GM19043 (cell line): ENCODE results near the gene UPP2.

ENCODE experiments used
- ATAC-seq: cut with Tn5 transposase; IDR thresholded peaks from one replicate; pipeline ENCODE4 v1.9.1; 2021; ENCODE audit warnings: low read depth; ENCODE audit not compliant: unreplicated experiment

UPP2 gene

DNA sequence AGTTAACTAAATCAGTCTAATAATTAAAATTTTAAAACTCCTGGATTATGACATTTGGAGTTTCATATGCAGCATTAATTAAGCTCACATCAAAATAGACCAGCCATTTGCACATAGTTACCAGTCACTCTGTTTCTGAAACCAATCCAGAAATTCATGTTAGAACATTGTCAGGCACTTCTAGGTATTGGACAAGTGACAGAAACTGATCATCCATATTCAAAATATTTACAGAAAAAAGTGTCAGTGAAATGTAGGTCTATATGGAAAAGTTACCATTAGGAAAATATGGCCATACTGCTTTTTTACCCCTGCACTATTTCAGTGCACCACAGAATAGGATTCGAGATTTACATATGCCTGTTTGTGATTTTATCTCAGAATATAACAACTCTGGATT is 33.4 kb downstream of the UPP2 start:
- no peak for ATAC-seq

DNA sequence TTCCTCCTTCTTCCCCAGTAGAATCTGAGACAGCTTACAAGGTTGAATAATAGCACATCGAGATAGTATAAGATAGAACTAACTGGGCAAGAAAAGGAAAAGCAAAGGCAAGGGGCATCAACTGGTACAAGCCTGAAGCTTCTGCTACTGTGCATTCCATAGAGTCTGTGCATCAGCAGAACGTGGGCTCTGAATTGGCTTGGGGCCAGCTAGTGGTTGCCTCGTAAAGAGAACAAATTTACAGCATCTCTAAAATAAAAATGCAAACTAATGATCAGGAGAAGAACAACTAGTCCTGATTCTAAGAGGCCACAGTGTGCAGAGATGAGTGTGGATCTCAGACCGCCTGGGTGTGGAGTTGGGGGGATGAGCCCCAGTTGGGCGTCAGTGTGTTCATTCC is 36.6 kb downstream of the UPP2 start:
- no peak for ATAC-seq

DNA sequence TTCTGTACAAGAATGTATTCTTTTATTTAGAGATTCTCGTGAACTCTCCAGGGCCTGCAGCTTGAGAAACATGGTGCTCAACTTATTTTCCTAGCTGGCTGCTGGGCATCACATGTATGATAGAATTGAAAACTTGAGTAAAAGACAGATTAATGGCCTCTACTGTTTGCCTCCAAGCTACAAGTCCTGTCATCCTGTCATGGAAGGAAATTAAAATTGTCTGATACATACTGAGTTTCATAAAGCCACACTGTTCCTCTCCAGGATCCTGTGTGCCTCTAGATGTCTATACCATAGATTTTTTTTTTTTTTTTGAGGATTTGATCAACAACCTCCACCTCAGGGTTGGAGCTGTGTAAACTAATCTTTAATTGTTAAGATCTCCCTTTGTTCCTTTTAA is 38.5 kb downstream of the UPP2 start:
- no peak for ATAC-seq

DNA sequence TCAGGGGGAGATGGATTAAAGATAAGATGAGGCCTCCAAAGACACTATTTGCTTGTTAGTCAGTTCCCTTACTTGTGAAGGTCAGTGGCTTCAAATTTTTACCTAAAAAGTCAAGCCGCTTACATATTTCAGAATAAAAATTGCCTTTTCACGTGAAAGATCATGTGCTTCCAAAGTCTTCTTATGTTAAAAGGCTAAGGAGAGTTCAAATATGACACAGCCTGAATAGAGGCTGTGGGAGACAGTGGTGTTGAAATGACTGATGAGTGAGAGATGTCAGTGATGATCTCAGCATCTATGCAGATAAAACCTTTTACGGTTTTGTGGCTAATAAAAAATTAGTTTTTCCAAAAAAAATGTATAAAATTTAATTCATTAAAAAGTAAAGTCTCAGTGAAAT is 40.5 kb downstream of the UPP2 start:
- ATAC-seq, result no peak

DNA sequence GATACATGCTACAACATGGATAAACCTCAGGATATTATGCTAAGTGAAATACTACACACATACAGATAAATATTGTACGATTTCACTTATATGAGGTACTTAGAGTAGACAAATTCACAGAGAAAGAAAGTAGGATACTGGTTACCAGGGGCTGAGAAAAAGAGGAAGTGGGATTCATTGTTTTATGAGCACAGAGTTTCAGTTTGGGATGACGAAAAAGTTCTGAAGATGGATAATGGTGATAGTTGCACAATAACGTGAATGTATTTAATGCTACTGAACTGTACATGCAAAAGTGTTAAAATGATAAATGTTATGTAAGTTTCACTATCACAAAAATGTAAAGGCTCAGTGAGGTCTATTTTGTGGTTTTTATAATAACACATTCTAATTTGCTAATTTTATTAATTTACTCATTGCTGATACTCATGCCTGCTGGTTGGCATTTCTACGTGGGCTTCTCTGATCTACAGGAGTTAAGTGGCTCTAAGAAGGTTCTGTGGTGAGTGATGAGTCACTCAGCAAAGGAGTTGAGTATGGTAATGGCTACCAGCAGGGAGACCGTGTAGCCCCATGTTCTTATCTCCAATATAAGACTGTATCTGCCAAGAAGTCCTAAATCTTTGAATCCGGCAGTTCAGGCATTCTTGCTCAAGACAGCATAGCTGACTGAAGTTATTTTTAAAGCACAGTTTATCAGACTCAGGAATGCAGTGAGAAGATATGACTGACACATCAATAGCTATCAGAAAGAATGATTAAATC is 41.1 kb downstream of the UPP2 start:
- ATAC-seq, result no peak

DNA sequence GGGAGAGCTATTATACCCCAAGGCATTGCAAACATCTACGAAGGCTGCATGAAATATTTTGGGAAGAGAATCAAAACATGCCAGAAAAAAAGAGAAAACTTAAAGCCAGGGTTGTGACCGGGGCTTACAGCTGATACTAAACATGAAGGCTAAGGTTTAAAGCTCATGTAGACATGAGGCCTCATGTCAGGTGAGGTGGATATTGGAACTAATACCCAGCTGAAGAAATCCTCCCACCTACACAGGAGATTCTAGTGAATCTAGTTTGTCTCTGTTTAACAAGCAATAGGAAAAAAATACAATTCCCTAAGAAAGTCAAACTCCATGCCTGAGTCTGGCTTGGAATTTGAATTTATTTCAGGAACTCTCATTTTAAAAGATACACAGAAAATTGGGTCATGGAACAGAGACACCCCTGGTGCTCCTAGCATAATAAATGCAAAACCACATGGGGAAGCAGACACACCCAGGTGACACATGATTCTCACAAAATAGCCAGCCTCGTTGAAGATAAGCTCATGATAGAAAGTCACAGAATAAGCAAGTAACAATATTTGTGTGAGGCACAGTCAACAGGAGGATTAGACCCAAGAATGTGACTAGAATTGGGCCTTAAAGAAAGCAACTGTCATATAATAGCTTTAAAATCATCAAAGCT is 42.2 kb downstream of the UPP2 start:
- ATAC-seq, result no peak

DNA sequence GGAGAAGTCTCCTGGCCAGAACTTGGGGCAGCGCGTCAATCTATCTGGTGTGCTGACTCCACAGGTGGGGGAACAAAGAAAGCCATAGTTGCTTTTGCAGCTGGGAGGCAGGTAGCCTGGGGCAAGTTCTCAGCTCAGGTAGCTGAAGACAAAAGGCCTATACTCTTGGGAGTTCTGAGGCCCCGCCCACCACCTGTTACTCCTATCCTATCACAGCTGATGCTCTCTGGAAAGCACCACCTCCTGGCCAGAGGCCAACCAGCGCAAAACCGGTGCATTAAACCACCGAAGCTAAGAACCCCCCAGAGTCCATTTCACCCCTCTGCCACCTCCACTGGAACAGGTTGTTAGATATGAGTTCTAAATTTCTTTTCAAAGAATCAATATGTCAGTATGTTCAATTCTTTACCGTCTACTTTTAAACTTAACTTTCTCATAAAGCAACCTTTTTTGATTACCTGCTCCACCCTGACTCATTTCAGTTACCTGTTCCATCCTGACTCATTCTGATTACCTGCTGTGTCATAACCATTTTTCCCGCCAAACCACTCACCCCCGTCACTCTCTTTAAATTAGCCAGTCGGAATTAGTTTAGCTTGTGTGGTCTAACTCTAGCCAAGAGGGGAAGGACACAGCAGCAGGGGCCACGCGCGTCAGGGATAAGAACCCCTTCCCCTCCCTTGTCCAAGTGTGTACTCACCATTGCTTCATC is 43.4 kb downstream of the UPP2 start:
- ATAC-seq, result no peak

DNA sequence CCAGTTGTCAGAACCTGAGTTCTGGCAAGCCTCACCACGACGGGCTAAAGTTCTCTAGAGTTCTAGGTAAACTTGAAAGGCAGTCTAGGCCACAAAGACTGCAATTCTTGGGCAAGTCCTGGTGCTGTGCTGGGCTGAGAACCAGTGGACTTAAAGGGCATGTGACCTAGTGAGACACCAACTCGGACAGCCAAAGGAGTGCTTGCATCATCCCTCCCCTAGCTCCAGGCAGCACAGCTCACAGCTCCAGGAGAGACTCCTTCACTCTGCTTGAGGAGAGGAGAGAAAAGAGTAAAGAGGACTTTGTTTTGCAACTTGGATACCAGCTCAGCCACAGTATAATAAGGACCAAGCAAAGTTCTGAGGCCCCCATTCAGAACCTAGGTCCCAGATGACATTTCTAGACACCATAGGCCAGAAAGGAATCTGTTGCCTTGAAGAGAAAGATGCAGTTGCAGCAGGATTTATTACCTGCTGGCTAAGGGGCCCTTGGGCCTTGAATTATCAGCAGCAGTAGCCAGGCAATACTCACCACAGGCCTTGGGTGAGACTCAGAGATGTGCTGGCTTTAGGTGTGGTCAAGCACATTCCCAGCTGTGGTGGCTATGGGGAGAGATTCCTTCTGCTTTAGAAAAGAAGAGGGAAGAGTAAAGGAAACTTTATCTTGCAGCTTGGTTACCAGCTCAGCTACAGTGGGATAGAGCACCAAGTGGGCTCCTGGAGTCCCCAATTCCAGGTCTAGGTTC is 51.8 kb downstream of the UPP2 start:
- ATAC-seq, result no peak

DNA sequence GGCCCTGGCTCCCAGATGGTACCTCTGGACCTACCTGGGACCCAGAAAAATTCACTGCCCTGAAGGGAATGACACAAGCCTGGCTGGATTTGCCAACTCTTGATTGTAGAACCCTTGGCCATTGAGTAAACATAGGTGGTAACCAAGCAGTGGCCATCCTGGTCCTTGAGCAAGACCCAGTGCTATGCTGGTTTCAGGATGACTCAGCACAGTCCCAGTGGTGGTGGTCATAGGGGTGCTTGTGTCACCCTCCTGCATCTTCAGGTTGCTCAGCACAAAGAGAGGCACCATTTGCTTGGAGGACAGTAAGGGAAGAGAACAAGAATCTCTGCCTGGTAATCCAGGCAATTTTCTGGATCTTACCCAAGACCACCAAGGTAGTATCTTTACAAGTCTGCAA is 52.9 kb downstream of the UPP2 start:
- no peak for ATAC-seq

DNA sequence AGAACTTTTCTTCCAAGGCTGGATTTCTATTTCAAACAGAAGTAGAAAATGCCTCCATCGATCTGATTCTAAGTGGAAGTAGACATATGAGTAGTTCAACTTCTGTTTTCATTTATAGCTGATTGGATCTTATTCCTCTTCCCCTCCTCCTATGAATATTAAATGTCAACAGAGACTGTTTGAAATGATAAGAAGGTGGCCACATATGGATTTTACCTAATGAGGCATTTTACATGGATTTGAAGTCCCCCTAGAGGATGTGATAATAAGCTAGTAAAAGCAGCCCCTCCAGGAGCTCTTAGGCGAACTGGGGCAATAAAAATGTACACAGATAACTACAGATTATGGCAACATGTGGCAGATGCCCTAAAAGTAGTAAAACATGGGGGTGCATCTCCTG is 71.0 kb downstream of the UPP2 start:
- no peak for ATAC-seq

DNA sequence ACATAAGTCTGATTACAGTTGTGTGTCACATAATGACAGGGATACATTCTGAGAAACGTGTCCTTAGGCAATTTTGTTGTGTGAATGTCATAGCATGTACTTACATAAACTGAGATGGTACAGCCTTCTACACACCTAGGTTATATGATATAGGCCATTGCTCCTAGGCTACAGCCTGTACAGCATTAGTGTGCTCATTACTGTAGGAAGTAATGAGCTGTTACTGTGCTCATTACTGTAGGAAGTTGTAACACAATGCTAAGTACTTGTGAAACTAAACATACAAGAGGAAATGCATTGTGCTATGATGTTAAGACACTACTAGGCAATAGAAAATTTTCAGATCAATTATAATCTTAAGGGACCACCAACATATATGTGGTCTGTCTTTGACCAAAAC is 72.8 kb downstream of the UPP2 start:
- ATAC-seq, result no peak

DNA sequence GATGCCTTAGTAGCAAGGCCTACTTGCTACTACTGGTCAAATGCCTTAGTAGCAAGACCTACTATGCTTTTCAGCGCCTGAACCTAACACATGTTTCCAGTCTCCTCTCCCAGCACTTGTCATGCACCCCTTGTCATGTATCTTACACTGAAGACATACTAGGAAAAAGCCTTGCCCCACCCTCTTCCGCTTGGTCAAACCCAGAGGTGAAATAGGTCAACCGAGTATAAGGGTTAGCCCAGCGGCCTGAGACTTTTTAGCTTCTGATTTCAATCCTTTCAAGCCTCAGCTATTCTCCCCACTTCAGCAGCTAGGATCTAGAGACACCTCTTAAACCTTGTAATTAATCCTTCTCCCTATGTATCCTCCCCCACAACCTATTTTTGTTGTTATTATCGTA is 73.3 kb downstream of the UPP2 start:
- ATAC-seq, result no peak

DNA sequence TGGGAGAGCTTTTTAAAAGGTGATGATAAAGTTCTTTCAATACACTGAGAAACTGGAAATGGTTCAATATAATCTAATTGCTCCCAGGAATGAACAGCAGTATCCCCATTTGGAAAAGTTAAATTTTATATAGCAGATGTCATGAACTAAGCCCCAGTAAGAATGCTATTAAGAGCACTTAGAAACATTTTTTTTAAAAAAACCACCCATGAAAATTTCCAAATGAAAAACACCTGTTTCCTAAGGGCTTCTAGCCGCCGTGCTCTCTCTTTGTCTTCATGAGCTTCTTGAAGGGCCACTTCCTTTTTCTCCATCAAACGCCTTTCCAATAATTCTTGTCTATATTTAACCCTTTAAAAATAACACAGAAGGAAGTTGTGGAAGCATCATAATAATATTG is 77.0 kb downstream of the UPP2 start:
- ATAC-seq, result no peak

DNA sequence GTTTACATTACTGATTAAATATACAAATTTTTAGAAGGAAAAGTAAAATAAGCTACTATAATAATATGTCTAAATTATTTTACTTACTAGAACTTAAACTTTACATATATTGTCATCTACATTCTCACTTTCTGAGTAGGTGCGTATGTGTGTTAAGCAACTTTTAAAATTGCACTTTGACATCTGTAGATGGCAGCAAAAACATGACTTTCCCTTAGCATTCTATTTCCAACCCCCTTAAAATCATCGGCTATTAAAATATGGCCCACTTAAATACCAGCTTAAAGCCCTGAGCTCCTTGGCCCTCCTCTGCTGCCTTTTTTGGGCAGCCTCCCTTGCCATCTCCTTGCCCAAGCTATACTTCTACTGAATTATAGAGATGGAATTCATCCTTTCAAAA is 78.0 kb downstream of the UPP2 start:
- no peak for ATAC-seq

DNA sequence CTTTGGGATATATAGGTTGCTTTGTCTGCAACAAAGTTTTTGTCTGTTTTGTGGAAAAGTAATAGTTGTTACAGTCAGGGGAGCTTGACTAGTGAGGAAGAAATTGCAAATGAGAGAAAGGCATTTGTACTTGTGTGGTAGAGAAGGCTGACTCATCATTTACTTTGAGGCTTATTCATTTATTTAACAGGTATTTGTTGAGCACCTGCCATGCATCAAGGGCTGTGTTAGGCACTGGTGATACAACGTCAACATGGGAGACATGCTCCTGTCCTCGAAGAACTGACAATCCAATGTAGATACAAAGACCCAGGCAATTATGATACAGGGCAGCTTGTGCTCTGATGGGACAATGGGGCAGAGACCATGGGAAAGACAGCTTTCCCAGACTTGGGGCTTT is 79.5 kb downstream of the UPP2 start:
- no peak for ATAC-seq

DNA sequence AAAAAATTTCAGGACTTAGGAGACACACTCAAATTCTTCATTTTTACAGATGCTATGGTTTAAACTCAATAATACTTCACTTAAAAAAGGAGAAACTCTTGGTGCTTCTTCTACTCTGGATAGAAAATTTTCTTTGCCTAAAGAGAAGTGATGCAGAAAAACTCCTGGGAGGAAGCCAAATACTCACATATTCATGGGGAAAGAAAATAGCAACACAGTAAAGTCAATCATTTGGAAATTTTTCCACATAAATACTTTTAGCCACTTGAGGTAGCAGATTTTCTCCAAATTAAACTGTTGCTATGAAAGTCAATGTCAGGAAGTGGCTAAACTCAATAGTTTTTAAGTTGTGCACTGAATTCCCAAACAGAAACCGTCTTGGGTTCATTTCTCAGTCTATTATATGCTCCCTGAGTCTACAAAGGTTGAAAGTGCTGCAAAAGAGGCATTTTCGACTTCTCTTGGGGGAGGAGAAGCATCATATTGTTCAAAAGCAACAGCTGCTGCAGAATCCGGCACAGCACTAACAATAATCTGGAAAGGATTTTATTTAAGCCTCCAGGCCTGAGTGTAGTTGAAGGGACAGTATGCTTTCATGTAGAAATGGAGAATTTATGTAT is 81.1 kb downstream of the UPP2 start:
- no peak for ATAC-seq

DNA sequence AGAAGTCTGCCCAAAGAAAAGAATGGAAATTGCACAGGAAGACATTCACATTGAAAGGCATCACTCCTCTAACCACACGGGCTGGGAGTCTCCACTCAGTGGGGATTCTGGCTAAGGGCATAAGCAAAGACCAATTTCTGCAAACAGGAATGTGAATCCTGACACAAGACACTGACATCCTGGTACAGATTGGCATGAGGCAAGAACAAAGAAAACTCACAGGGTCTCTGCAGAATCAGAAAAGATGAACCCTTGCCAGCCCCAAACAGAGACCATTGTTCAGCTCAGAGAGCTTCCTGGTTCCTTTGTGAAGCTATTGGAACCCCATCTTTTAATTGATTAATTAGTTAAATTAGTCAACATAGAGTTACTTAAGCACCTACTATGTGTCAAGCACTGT is 82.3 kb downstream of the UPP2 start:
- ATAC-seq, result no peak

DNA sequence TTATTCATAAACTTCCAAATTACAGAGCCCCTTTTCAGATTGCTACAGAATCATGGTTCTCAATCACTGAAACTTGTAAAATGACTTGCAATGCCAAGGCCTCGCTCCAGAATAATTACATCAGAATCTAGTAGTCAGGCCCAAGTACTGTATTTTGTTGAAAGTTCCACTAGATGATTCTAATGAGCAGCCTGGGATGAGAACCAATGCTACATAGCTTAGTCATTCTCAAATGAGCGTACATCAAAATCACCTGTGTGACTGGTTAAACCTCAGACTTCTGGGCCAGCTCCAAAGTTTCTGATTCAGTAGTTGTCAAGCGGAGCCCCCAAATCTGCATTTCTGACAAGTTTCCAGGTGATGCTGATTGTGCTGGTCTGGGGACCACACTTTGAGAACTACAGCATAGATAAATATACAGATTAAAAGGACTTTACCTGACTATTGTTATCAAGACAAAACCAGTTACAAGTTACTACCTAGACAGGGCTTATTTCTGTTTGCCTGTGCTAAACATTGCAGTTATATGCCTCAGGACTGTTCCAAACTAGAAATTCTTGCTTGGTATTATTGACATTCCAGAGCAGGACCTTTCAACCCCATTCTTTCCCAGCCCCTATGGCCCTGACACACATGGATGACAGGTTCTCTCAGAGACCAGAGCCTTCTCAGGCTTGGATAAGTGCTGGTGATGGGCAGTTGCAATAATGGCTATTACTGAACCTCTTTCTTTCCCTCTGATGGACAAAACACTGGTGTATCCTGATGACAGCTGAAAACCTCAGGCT is 83.1 kb downstream of the UPP2 start:
- no peak for ATAC-seq
